ENCODE measurements around the gene CHML.

The CHML gene

GRCh38 chr1:241590719-241591118, 49.5 kb downstream of the CHML start:
- no peak for DNase-seq (ENCODE audit: low read depth)

Data from stimulated activated CD8-positive, alpha-beta memory T cell treated with anti-CD3 and anti-CD28 coated beads, Interleukin-15, amount 100 ng/mL, for 1 hour (primary cell).